H9 (cell line): ENCODE data around the gene CBX8. TPM values are rescaled to one million over a fixed set of nuclear protein-coding genes. Genes with fewer than 3 reads are reported as not detected.

Source experiments
- DNase-seq: peaks from one replicate; pipeline ENCODE4 v3.0.0-alpha.2; 2017
- H2AFZ ChIP-seq: one replicate; pipeline ENCODE4 v1.6.1; 2013; ENCODE audit warnings: mild to moderate bottlenecking, low read length, control low read depth, moderate library complexity
- H2AK5ac ChIP-seq: 2 replicates; pipeline ENCODE4 v1.6.1; 2013; ENCODE audit warnings: low read length, control low read depth, mixed read lengths; ENCODE audit not compliant: insufficient read length
- H2BK120ac ChIP-seq: one replicate; pipeline ENCODE4 v1.6.1; 2013; ENCODE audit warnings: low read depth, mild to moderate bottlenecking, low read length, control low read depth, inconsistent platforms; ENCODE audit not compliant: poor library complexity, severe bottlenecking
- H2BK12ac ChIP-seq: 2 replicates; pipeline ENCODE4 v1.6.1; 2013; ENCODE audit warnings: low read length, control low read depth, mixed read lengths, low read depth; ENCODE audit not compliant: insufficient read length
- H2BK15ac ChIP-seq: 2 replicates; pipeline ENCODE4 v1.6.1; 2013; ENCODE audit warnings: low read depth, low read length, control low read depth
- H2BK20ac ChIP-seq: one replicate; pipeline ENCODE4 v1.6.1; 2013; ENCODE audit warnings: low read depth, mild to moderate bottlenecking, low read length, control low read depth, inconsistent platforms; ENCODE audit not compliant: poor library complexity, severe bottlenecking
- H2BK5ac ChIP-seq: 2 replicates; pipeline ENCODE4 v1.6.1; 2013; ENCODE audit warnings: low read length, control low read depth, mixed read lengths; ENCODE audit not compliant: insufficient read length
- H3K14ac ChIP-seq: 2 replicates; pipeline ENCODE4 v1.6.1; 2013; ENCODE audit warnings: low read length, control low read depth; ENCODE audit not compliant: insufficient read depth
- H3K18ac ChIP-seq: 2 replicates; pipeline ENCODE4 v1.6.1; 2013; ENCODE audit warnings: low read depth, mild to moderate bottlenecking, mixed read lengths, low read length, control low read depth; ENCODE audit not compliant: insufficient read length
- H3K23ac ChIP-seq: 2 replicates; pipeline ENCODE4 v1.6.1; 2013; ENCODE audit warnings: low read length, control low read depth, mixed read lengths, low read depth; ENCODE audit not compliant: insufficient read length
- H3K23me2 ChIP-seq: 2 replicates; pipeline ENCODE4 v1.6.1; 2013; ENCODE audit warnings: low read depth, mild to moderate bottlenecking, mixed read lengths, low read length, control low read depth; ENCODE audit not compliant: insufficient read length, poor library complexity, severe bottlenecking
- H3K27ac ChIP-seq: 2 replicates; pipeline ENCODE4 v1.5.1; 2013; ENCODE audit warnings: low read length, control low read depth, mixed read lengths, low read depth; ENCODE audit not compliant: insufficient read length
- H3K27me3 ChIP-seq: 2 replicates; pipeline ENCODE4 v1.6.1; 2013; ENCODE audit warnings: low read length, control low read depth, inconsistent platforms; ENCODE audit not compliant: insufficient read depth
- H3K4ac ChIP-seq: 2 replicates; pipeline ENCODE4 v1.6.1; 2013; ENCODE audit warnings: low read depth, mild to moderate bottlenecking, control low read depth, inconsistent platforms, low read length, moderate library complexity
- H3K4me1 ChIP-seq: 2 replicates; pipeline ENCODE4 v1.6.1; 2013; ENCODE audit warnings: low read length, control low read depth, inconsistent platforms; ENCODE audit not compliant: insufficient read depth
- H3K4me2 ChIP-seq: 2 replicates; pipeline ENCODE4 v1.6.1; 2013; ENCODE audit warnings: low read length, control low read depth, mixed read lengths; ENCODE audit not compliant: insufficient read length, insufficient read depth
- H3K56ac ChIP-seq: 2 replicates; pipeline ENCODE4 v1.6.1; 2013; ENCODE audit warnings: low read depth, mild to moderate bottlenecking, mixed read lengths, low read length, control low read depth; ENCODE audit not compliant: insufficient read length
- H3K79me1 ChIP-seq: 2 replicates; pipeline ENCODE4 v1.6.1; 2013; ENCODE audit warnings: low read depth, mild to moderate bottlenecking, moderate library complexity, low read length, control low read depth, inconsistent platforms; ENCODE audit not compliant: insufficient read depth, poor library complexity, severe bottlenecking
- H3K79me2 ChIP-seq: 2 replicates; pipeline ENCODE4 v1.6.1; 2013; ENCODE audit warnings: low read length, control low read depth, inconsistent platforms; ENCODE audit not compliant: insufficient read depth
- H3K9ac ChIP-seq: 2 replicates; pipeline ENCODE4 v1.6.1; 2013; ENCODE audit warnings: low read length, control low read depth, mixed read lengths; ENCODE audit not compliant: insufficient read length; ENCODE audit errors: extremely low read depth
- H3K9me3 ChIP-seq: one replicate; pipeline ENCODE4 v1.6.1; 2013; ENCODE audit warnings: low read depth, low read length, inconsistent platforms; ENCODE audit not compliant: control insufficient read depth
- H3T11ph ChIP-seq: one replicate; pipeline ENCODE4 v1.6.1; 2013; ENCODE audit warnings: mild to moderate bottlenecking, low read length, control low read depth, inconsistent platforms
- H4K20me1 ChIP-seq: one replicate; pipeline ENCODE4 v1.6.1; 2013; ENCODE audit not compliant: control insufficient read depth, insufficient read length, insufficient read depth
- H4K5ac ChIP-seq: 2 replicates; pipeline ENCODE4 v1.6.1; 2013; ENCODE audit warnings: low read depth, mild to moderate bottlenecking, mixed read lengths, low read length, control low read depth; ENCODE audit not compliant: insufficient read length
- H4K8ac ChIP-seq: replicated peaks from 2 replicates; pipeline ENCODE4 v1.6.1; 2013; ENCODE audit warnings: low read length, control low read depth, mixed read lengths, low read depth; ENCODE audit not compliant: insufficient read length
- H4K91ac ChIP-seq: 2 replicates; pipeline ENCODE4 v1.6.1; 2013; ENCODE audit warnings: low read depth, mild to moderate bottlenecking, moderate library complexity, mixed read lengths, low read length, control low read depth; ENCODE audit not compliant: insufficient read length
- H3K27ac Mint-ChIP-seq, 3 experiments: 2 replicates in 2 of 3; 3 replicates in 1 of 3; pipeline ENCODE4 v1.8.0; 2020 to 2021; ENCODE audit warnings: mixed read lengths in 3 of 3, mild to moderate bottlenecking in 1 of 3, moderate library complexity in 1 of 3
- H3K27me3 Mint-ChIP-seq: 2 replicates; pipeline ENCODE4 v1.8.0; 2021; ENCODE audit warnings: low read depth, mild to moderate bottlenecking, moderate library complexity, mixed read lengths
- H3K36me3 Mint-ChIP-seq, 3 experiments: 2 replicates in 2 of 3; 3 replicates in 1 of 3; pipeline ENCODE4 v1.8.0; 2020 to 2021; ENCODE audit warnings: low read depth in 3 of 3, mixed read lengths in 3 of 3; ENCODE audit not compliant: insufficient read depth in 1 of 3
- H3K4me1 Mint-ChIP-seq, 2 experiments: 2 replicates each; pipeline ENCODE4 v1.8.0; 2020; ENCODE audit warnings: mixed read lengths in 2 of 2
- H3K4me3 Mint-ChIP-seq, 2 experiments: 2 replicates in 1 of 2; 3 replicates in 1 of 2; pipeline ENCODE4 v1.8.0; 2020 to 2021; ENCODE audit warnings: mild to moderate bottlenecking in 2 of 2, mixed read lengths in 2 of 2, moderate library complexity in 1 of 2
- H3K9me3 Mint-ChIP-seq, 2 experiments: 2 replicates in 1 of 2; 3 replicates in 1 of 2; pipeline ENCODE4 v1.8.0; 2020; ENCODE audit warnings: mild to moderate bottlenecking in 2 of 2, mixed read lengths in 2 of 2, moderate library complexity in 1 of 2
- CTCF ChIP-seq: fragments of 200-600 bp; sonication (generic); conservative IDR thresholded peaks from 3 replicates; pipeline ENCODE4 v1.8.0; 2021; ENCODE audit warnings: antibody characterized with exemption, mild to moderate bottlenecking
- WGBS: extraction: QIAGEN DNeasy Blood & Tissue Kit; methylation state at CpG from one replicate; pipeline ENCODE4 v1.1.7; 2013; ENCODE audit warnings: missing lambda C conversion rate, low lambda C conversion rate, mixed read lengths; ENCODE audit not compliant: insufficient read length; ENCODE audit errors: extremely low coverage; 5-methylcytosine and 5-hydroxymethylcytosine counted together
- long read RNA-seq: library from polyadenylated mRNA; unstranded; transcript quantifications from one replicate; pipeline ENCODE4 v2.0.0, GENCODE V29; 2020
- total RNA-seq: library from RNA; stranded (reverse); gene quantifications from 2 replicates; pipeline ENCODE4 v1.2.1, GENCODE V29; 2021

The CBX8 gene
- total RNA-seq, result 1.2 and 2.9 TPM in 2 replicates
- long read RNA-seq, transcript CBX8-201 (5 exons, 3,791 nt), result major isoform, 8 of 10 reads
- long read RNA-seq, partial matches to known transcripts, result 0 of 10 reads
- long read RNA-seq, other reads (novel, unspliced or antisense), result 2 of 10 reads

GRCh38 chr17:79796763-79797491 lies at the start of gene CBX8:
Gene CBX8 (minus strand): TSS chr17:79797077. CDS start chr17:79796998, 79 bp downstream.
- no peak within 1 kb of the TSS for H4K5ac ChIP-seq
- H3T11ph ChIP-seq, result no peak within 1 kb of the TSS
- no peaks in the 10 kb centered on the region for H4K20me1 ChIP-seq
- H3K23me2 ChIP-seq, result peaks cover 17% of the 10 kb centered on the region
- no peak within 1 kb of the TSS for H3K4ac ChIP-seq
- WGBS, result no CpG with 5 or more reads among the region's 79 CpGs
- no peak within 1 kb of the TSS for H2BK20ac ChIP-seq
- H4K91ac ChIP-seq, result no peak within 1 kb of the TSS
- Mint-ChIP-seq H3K4me3 (peak within 1 kb of the TSS; percentile 68 to 83), H3K9me3 (peaks cover 2 to 12% of the 10 kb centered on the region in 2 experiments; a peak in 4 of 5 replicates), H3K4me1 (peaks cover 34 to 53% of the 10 kb centered on the region in 2 experiments), H3K27me3 (peaks cover 92% of the 10 kb centered on the region), H3K27ac (0 out of 7 replicates have a peak within 1 kb of the TSS, but pooled peaks of 1 of the 3 experiments have one; percentile 63), H3K36me3 (peaks cover 0 to 1% (median 0%) of the 10 kb centered on the region in 3 experiments; a peak in 1 of 7 replicates)
- H3K9me3 ChIP-seq, result no peaks in the 10 kb centered on the region
- H3K27ac ChIP-seq, result no peak within 1 kb of the TSS
- H3K9ac ChIP-seq, result no peak within 1 kb of the TSS
- H3K4me2 ChIP-seq, result peak within 1 kb of the TSS; percentile 52
- H2BK120ac ChIP-seq, result no peak within 1 kb of the TSS
- peak; percentile 100 for DNase-seq
- H2AFZ ChIP-seq, result no peak within 1 kb of the TSS
- H2BK12ac ChIP-seq, result no peak within 1 kb of the TSS
- no peak within 1 kb of the TSS for H2AK5ac ChIP-seq
- H3K4me1 ChIP-seq, result no peaks in the 10 kb centered on the region
- peaks cover 77% of the 10 kb centered on the region for H3K27me3 ChIP-seq
- H3K56ac ChIP-seq, result no peak within 1 kb of the TSS
- H3K79me1 ChIP-seq, result no peaks in the 10 kb centered on the region
- 0 out of 3 replicates have a peak, but pooled peaks have one; percentile 14 for TF ChIP-seq CTCF
- peak within 1 kb of the TSS; percentile 96 for H3K18ac ChIP-seq
- no peak within 1 kb of the TSS for H4K8ac ChIP-seq
- no peak within 1 kb of the TSS for H3K23ac ChIP-seq
- no peak within 1 kb of the TSS for H2BK15ac ChIP-seq
- H2BK5ac ChIP-seq, result no peak within 1 kb of the TSS
- peak within 1 kb of the TSS; percentile 94; the same call in 1 of the 2 replicates for H3K14ac ChIP-seq
- H3K79me2 ChIP-seq, result no peaks in the 10 kb centered on the region
